SK-N-SH treated with all-trans-retinoic acid at 6 μM for 48 hours (cell line): ENCODE data around the gene CLMN.
A peak's percentile ranks its signal among the peaks of the same experiment; 100 is the strongest.

Experiments used
- ATAC-seq: fragments of 200-7000 bp; cut with Tn5 transposase; 3 replicates; pipeline ENCODE4 v1.9.1; 2020; ENCODE audit warnings: mild to moderate bottlenecking, moderate library complexity
- ARNTL ChIP-seq: fragments of 450-650 bp; formaldehyde crosslinking; IDR thresholded peaks from 2 replicates; pipeline ENCODE4 v1.5.0; 2020; ENCODE audit warnings: low read depth, mild to moderate bottlenecking, moderate library complexity, borderline replicate concordance
- BACH2 ChIP-seq: fragments of 250-450 bp; sonication (Bioruptor Pico); IDR thresholded peaks from 2 replicates; pipeline ENCODE4 v1.9.0; 2021; ENCODE audit warnings: mild to moderate bottlenecking, borderline replicate concordance
- CREB5 ChIP-seq: fragments of 250-450 bp; sonication (Bioruptor Pico); IDR thresholded peaks from 2 replicates; pipeline ENCODE4 v1.5.1; 2020; ENCODE audit warnings: low read depth, mild to moderate bottlenecking, moderate library complexity
- CSDC2 ChIP-seq: fragments of 250-450 bp; sonication (Bioruptor Pico); IDR thresholded peaks from 2 replicates; pipeline ENCODE4 v1.5.0; 2020; ENCODE audit warnings: mild to moderate bottlenecking, moderate library complexity
- ESRRG ChIP-seq: fragments of 250-450 bp; sonication (Bioruptor Pico); IDR thresholded peaks from 2 replicates; pipeline ENCODE4 v1.6.1; 2021; ENCODE audit warnings: mild to moderate bottlenecking
- GLIS3 ChIP-seq: fragments of 250-450 bp; sonication (Bioruptor Pico); IDR thresholded peaks from 2 replicates; pipeline ENCODE4 v1.5.0; 2020; ENCODE audit warnings: mild to moderate bottlenecking, moderate library complexity
- ISL1 ChIP-seq: fragments of 250-450 bp; sonication (Bioruptor Pico); IDR thresholded peaks from 2 replicates; pipeline ENCODE4 v2.1.2; 2022; ENCODE audit warnings: mild to moderate bottlenecking, moderate library complexity
- OSR1 ChIP-seq: fragments of 250-450 bp; sonication (Bioruptor Pico); IDR thresholded peaks from 2 replicates; pipeline ENCODE4 v1.8.0; 2022; ENCODE audit warnings: moderate library complexity, mild to moderate bottlenecking, inconsistent platforms
- PATZ1 ChIP-seq: fragments of 250-450 bp; sonication (Bioruptor Pico); IDR thresholded peaks from 2 replicates; pipeline ENCODE4 v1.8.0; 2020; ENCODE audit warnings: mild to moderate bottlenecking, moderate library complexity, borderline replicate concordance
- PPARA ChIP-seq: fragments of 250-450 bp; sonication (Bioruptor Pico); IDR thresholded peaks from 2 replicates; pipeline ENCODE4 v1.5.0; 2020; ENCODE audit warnings: mild to moderate bottlenecking, borderline replicate concordance
- RARB ChIP-seq: fragments of 250-450 bp; sonication (Bioruptor Pico); IDR thresholded peaks from 2 replicates; pipeline ENCODE4 v1.8.0; 2021; ENCODE audit warnings: mild to moderate bottlenecking, moderate library complexity
- SNAI2 ChIP-seq: fragments of 250-450 bp; sonication (Bioruptor Pico); IDR thresholded peaks from 2 replicates; pipeline ENCODE4 v1.5.0; 2020; ENCODE audit warnings: mild to moderate bottlenecking, moderate library complexity
- TCF4 ChIP-seq: fragments of 250-450 bp; sonication (Bioruptor Pico); IDR thresholded peaks from 2 replicates; pipeline ENCODE4 v1.8.0; 2021; ENCODE audit warnings: mild to moderate bottlenecking, moderate library complexity, borderline replicate concordance
- TOX ChIP-seq: fragments of 250-450 bp; sonication (Bioruptor Pico); IDR thresholded peaks from 2 replicates; pipeline ENCODE4 v1.8.0; 2021; ENCODE audit warnings: mild to moderate bottlenecking, moderate library complexity, borderline replicate concordance
- TSHZ2 ChIP-seq: fragments of 250-450 bp; sonication (Bioruptor Pico); IDR thresholded peaks from 2 replicates; pipeline ENCODE4 v1.5.0; 2020; ENCODE audit warnings: mild to moderate bottlenecking, moderate library complexity
- ZC3H10 ChIP-seq: fragments of 250-450 bp; sonication (Bioruptor Pico); IDR thresholded peaks from 2 replicates; pipeline ENCODE4 v1.5.1; 2021; ENCODE audit warnings: mild to moderate bottlenecking, moderate library complexity
- ZFP3 ChIP-seq: fragments of 250-450 bp; sonication (Bioruptor Pico); IDR thresholded peaks from 2 replicates; pipeline ENCODE4 v1.5.0; 2020; ENCODE audit warnings: mild to moderate bottlenecking, moderate library complexity
- ZFP30 ChIP-seq: fragments of 450-650 bp; formaldehyde crosslinking; IDR thresholded peaks from 2 replicates; pipeline ENCODE4 v1.5.0; 2022; ENCODE audit warnings: mild to moderate bottlenecking, moderate library complexity
- ZNF565 ChIP-seq: fragments of 450-650 bp; formaldehyde crosslinking; conservative IDR thresholded peaks from 2 replicates; pipeline ENCODE4 v1.5.0; 2020; ENCODE audit warnings: low read depth, mild to moderate bottlenecking, moderate library complexity
- ZNF70 ChIP-seq: fragments of 450-650 bp; formaldehyde crosslinking; IDR thresholded peaks from 2 replicates; pipeline ENCODE4 v1.5.0; 2020; ENCODE audit warnings: mild to moderate bottlenecking, moderate library complexity
- ZNF8 ChIP-seq: fragments of 450-650 bp; formaldehyde crosslinking; IDR thresholded peaks from 2 replicates; pipeline ENCODE4 v1.5.0; 2020; ENCODE audit warnings: mild to moderate bottlenecking, moderate library complexity

Gene CLMN

DNA sequence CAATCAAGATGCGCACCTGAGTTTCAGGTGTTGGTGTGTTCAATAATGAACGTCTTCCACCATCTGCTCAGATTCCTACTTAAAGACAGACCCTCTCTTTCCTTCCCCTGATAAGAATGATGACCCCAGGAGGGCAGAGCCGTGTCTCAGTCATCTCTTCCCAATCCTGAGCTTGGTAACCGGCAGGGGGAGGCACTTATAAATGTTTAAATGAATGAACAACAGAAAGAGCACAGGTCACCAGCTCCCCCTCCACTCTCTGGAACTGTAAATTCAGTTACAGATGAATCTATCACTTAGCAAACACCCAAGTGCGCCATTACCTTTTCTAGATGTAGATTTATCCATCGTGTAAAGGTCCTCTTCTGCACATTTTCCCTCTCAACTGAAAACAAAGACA lies 90.0 kb downstream of the CLMN start:
- no peak for ATAC-seq

DNA sequence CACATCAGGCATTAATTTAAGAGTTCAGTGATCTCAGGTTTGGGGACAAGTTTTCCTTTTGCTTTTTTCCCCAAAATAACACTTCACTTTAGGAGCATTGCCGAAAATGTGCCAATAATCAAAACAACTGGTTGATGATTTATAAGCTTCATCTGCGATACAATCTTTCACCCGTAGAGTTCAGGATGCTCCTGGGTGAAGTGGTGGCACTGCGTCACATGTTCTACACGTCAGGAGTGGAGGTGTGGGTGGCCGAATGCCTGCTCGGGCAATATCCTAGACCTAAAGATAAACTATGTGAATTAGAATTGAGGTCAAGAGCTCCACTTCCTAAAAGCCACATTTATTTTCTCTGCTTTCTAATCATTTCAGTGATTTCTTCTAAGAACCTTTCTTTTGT lies 91.5 kb downstream of the CLMN start:
- no peak for ATAC-seq
- TF ChIP-seq ZFP30 (no peak), TCF4 (CRISPR knock-in tag) (no peak), CSDC2 (CRISPR knock-in tag) (no peak), TOX (CRISPR knock-in tag) (no peak)

More for the DNA sequence above, 90.0 kb downstream of the CLMN start:
- TF ChIP-seq PATZ1 (CRISPR knock-in tag) (no peak), OSR1 (CRISPR knock-in tag) (no peak), TCF4 (CRISPR knock-in tag) (no peak)

GRCh38 chr14:95227279-95227860 lies 92.3 kb downstream of the CLMN start:
- ATAC-seq, result peak; percentile 77
- no peak for TF ChIP-seq PATZ1 (CRISPR knock-in tag)
- TF ChIP-seq ZC3H10 (CRISPR knock-in tag), result no peak
- no peak for TF ChIP-seq BACH2 (CRISPR knock-in tag)
- no peak for TF ChIP-seq RARB (CRISPR knock-in tag)
- no peak for TF ChIP-seq GLIS3 (CRISPR knock-in tag)
- peak; percentile 30; the same call in 1 of the 2 replicates for TF ChIP-seq ISL1
- TF ChIP-seq CREB5 (CRISPR knock-in tag), result no peak

- ATAC-seq, result no peak
- no peak for TF ChIP-seq CSDC2 (CRISPR knock-in tag)
- TF ChIP-seq ZNF565, result no peak
- no peak for TF ChIP-seq ZFP3 (CRISPR knock-in tag)
- no peak for TF ChIP-seq TOX (CRISPR knock-in tag)
- no peak for TF ChIP-seq OSR1 (CRISPR knock-in tag)
- no peak for TF ChIP-seq RARB (CRISPR knock-in tag)
- no peak for TF ChIP-seq ESRRG (CRISPR knock-in tag)
- TF ChIP-seq ZNF8 (CRISPR knock-in tag), result no peak
- TF ChIP-seq GLIS3 (CRISPR knock-in tag), result no peak
- no peak for TF ChIP-seq CREB5 (CRISPR knock-in tag)
- no peak for TF ChIP-seq SNAI2 (CRISPR knock-in tag)
- TF ChIP-seq ZNF70 (CRISPR knock-in tag), result no peak
- TF ChIP-seq ARNTL (CRISPR knock-in tag), result no peak
- TF ChIP-seq BACH2 (CRISPR knock-in tag), result no peak
- no peak for TF ChIP-seq PPARA (CRISPR knock-in tag)
- no peak for TF ChIP-seq ISL1
- TF ChIP-seq, all 23 proteins: peak for 0
Measured at GRCh38 chr14:95226801-95227200, 92.9 kb downstream of the CLMN start.

DNA sequence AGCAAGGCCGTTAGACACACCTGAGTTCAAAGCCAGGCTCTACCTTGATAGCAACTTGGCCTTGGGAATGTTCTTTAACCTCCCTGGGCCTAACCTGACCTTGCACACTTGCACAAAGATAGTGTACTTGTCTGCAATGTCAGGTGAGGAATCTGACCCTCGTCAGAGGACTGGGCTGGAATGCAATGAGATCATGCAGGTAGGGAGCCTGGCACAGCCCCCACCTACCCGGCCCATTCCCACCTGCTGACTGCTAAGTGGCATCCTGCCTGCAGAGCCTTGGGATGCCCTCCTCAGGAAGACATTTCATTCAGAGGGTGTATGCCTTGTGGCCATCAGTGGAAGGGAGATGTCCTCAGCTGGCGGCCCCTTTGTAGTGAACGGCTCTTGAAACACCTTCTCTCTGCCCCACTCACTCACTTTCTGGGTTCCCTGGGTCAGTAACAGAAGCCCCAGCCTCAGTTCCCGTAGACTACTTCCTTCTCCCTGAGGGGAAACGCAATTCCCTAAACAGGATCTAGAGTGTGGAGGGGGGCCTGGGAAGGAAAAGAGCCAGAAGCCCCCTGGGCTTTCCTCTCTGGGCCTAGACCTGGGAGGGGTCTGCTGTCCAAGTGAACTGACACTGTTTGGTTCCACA lies 94.3 kb downstream of the CLMN start:
- no peak for ATAC-seq
- TF ChIP-seq ISL1 (no peak), SNAI2 (CRISPR knock-in tag) (no peak), ZC3H10 (CRISPR knock-in tag) (no peak), CREB5 (CRISPR knock-in tag) (no peak), PPARA (CRISPR knock-in tag) (no peak), TSHZ2 (CRISPR knock-in tag) (no peak), TCF4 (CRISPR knock-in tag) (no peak)
